NCI-H128 (cell line): Measurements from ENCODE around the gene LCAT.

ENCODE experiments used
- DNase-seq: peaks from one replicate; lab custom pipeline; 2025; ENCODE audit not compliant: unreplicated experiment; lab: John Stamatoyannopoulos, UW

The LCAT gene

DNA sequence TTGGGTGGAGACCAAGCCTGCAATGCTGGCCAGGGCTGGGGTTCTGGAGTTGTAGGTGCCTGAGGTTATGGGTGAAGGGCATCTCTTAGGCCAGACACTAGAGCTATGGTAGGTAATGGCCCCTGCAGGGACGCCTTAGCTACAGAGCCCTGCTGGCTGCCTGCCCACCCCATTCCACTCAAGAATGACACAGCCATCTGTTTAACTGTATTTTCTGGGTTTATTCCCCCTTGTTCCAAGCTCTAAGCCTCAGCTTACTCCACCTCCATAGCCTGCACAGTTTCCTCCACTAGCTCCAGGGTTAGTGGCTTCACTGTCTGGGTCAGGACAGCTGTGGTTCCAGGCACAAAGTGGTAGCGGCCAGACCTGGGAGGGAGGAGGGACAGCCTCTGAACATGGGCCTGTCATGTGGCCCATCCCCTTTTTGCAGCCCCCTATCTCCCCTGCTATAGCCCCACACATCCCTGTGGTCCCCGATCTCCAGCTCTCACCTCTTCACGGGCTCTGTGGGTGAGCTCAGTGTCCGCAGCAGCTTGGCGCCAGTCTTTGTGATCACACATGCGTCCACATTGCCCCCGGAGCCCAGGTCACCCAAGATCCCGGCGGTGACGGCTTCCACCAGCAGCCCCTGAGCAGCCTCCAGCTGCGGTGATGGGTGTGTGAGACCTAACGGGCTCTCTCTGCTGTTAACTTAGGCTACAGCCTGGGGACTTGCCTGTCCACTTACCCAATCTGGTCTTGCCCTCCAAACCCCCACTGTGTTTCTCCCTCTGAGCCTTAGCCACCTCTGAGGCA, 9.4 kb downstream of the LCAT start:
- DNase-seq, result no peak

- no peak for DNase-seq
Measured at GRCh38 chr16:67933805-67934204, 10.1 kb downstream of the LCAT start.

- DNase-seq, result no peak
Measured at GRCh38 chr16:67932462-67932840, 11.5 kb downstream of the LCAT start.

- DNase-seq, result no peak
Measured at GRCh38 chr16:67931712-67932461, 12.0 kb downstream of the LCAT start, which contains the start of gene CTRL. Gene CTRL, minus strand, starts transcription at chr16:67931862. Its CDS starts 10 bp downstream, at chr16:67931852.

GRCh38 chr16:67930678-67931211, 13.2 kb downstream of the LCAT start:
- no peak for DNase-seq

DNA sequence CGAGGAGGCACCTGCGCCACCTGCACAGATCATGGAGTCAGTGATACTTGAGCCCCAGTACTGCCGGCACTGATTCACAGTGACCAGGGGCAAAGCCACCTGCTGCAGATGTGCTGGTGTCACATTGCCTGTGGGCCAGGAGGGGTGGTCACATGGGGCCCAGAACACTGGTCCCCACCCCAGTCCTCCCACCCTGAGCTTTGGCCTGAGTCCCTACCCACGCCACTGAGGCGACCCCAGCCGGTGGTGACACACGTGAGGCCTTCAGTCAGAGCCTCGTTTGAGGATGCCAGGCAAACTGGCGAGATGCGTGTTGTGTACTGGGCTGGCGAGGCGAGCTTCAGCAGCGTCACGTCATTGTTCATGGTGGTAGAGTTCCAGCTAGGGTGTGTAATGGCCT, 13.7 kb downstream of the LCAT start:
- no peak for DNase-seq

GRCh38 chr16:67928561-67929364, 15.2 kb downstream of the LCAT start:
- DNase-seq, result peak; percentile 46

DNA sequence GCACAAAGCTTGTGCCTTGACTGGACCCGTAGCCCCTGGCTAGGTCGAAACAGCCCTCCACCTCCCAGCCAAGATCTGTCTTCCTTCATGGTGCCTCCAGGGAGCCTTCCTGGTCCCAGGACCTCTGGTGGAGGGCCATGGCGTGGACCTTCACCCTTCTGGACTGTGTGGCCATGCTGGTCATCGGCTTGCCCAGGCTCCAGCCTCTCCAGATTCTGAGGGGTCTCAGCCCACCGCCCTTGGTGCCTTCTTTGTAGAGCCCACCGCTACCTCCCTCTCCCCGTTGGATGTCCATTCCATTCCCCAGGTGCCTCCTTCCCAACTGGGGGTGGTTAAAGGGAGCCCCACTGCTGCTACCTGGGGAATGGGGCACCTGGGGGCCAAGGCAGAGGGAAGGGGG, 15.8 kb downstream of the LCAT start:
- no peak for DNase-seq

GRCh38 chr16:67927131-67927941, 16.6 kb downstream of the LCAT start:
- no peak for DNase-seq

DNA sequence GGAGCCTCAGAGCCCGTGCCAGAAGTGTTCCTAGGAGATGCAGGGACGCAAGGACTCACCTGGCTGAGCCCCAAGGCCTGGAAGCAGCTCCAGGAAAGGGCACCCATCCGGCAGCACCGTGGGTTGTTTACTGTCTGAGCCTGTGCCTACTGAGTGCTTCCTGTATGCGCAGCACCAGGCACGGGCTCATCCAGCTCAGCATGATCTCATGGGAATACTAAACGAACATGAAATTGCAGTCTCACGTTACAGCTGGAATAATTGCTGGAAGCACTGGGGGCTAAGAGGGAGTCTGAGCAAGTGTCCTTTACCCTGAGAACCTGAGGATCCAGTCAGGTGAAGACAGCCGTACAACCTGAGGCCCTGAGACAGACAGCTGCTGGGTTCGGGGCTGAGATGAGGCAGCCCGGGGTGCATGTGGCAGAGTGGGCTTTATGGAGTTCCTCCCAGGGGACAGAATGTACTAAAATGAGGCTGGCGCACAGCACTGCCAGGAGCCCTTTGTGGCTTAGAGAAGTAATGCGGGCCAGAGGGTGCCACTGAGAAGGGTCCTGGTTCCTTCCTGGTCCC, 17.7 kb downstream of the LCAT start:
- DNase-seq, result peak; percentile 17

DNA sequence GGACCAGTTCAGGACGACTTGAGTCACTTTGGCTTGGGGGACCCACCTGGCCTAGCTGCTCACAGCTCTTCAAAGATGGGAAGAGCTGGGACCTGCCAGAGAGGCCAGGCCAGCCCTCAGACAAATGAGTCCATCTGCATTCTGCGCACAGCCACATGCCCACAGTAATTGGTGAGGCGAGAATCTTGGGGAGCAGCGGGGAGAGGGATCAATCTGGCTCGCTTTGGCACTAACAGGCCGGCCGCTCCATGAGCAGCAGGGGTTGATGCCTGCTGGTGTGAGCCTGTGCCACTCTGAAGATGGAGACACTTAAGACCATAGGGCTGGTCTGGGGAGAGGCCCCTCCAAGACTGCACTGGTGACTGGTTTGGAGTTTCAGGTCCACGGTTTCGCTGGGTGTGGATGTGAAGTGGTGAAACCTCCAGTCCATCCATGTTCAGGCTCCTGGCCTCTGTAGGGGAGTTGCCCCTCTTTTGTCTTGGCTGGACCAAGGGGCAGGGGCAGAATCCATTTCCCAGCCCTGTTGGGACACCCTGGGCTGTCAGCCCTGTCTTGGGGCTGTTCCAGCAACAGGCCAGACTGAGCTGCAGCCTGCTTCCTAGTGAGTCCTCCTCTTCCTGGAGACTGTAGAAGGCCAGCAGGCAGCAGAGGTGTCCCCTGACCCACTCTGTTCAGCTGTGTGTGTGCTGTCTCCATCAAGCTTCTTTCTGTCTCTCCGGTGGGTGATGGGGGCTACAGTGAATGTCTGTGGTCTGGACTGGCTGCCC, 19.6 kb downstream of the LCAT start:
- DNase-seq, result no peak

GRCh38 chr16:67923414-67924116, 20.4 kb downstream of the LCAT start:
- no peak for DNase-seq

- peak; percentile 24 for DNase-seq
Measured at GRCh38 chr16:67922740-67923139, 21.2 kb downstream of the LCAT start.

DNA sequence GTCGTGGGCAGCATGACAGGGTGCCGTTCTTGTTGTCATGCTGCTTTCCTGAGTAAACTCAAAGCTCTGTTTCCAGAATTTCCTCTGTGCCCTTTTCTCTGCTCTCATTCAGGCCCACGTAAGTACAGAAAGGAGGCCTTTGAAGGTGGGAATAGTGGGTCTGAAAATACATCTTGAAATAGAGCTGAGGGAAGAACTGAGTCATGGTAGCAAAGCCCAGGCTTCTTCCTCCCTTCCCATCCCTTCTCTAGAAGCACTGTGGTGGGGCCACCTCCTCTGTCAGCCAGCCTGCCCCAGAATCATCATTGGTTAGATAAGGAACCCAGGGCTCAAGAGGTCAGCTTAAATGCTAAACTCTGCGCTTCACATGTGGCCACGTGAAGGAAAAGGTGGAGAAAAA, 21.7 kb downstream of the LCAT start:
- DNase-seq, result no peak

GRCh38 chr16:67919622-67920221, 24.2 kb downstream of the LCAT start:
- no peak for DNase-seq

- no peak for DNase-seq
Measured at GRCh38 chr16:67917852-67918236, 26.1 kb downstream of the LCAT start.

DNA sequence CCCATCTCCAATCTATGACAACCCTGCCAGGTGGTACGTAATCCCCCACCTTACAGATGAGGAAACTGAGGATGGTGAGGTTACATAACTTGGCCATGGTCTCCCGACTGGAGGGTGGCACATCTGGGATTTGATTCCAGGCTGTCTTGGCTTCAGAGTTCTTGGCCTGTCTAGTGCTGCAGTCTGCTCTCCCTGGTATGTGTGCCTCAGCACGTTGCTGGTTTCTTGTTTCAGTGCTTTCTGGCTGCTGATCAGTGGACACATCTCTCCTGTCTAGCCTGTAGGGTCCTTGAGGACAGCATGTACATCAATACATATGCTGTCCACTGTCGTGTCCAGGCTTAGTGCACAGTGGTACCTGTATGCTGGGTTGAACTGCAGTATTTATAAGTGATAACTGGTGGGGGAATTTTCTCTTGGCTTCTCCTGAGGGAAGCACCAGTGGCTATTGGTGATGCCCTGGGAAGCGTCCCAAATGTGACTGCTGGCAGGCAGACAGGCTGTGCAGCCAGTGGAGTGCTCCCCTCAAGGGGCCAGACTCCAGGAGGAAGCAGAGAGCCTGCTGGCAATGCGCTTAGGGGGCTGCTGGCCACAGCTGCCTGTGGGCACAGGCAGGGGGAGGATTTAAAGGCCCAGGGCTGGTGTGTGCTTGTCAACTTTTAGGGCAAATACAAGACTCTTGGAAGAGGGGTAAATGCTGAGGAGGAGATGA, 26.6 kb downstream of the LCAT start:
- DNase-seq, result no peak
